HG02852 (cell line): Measurements from ENCODE around the gene TBCD.
"Not testable (repeated sequence)": the region's sequence is repeated elsewhere in the genome, so short reads cannot be mapped to it uniquely, and the experiment has no call there.

Source experiments
- ATAC-seq: cut with Tn5 transposase; IDR thresholded peaks from one replicate; pipeline ENCODE4 v1.9.1; 2021; ENCODE audit warnings: mild to moderate bottlenecking, moderate library complexity; ENCODE audit not compliant: unreplicated experiment

The TBCD gene

GRCh38 chr17:82729479-82730260, 22.2 kb upstream of the TBCD start:
- no peak for ATAC-seq

- ATAC-seq, result no peak
Observed at GRCh38 chr17:82732118-82732743, 19.6 kb upstream of the TBCD start.

- no peak for ATAC-seq
Observed at GRCh38 chr17:82734987-82735866, 16.6 kb upstream of the TBCD start, which contains the start of gene FN3K. FN3K (plus strand) TSS chr17:82735615; CDS start chr17:82735637, 22 bp downstream.

GRCh38 chr17:82736511-82737185, 15.2 kb upstream of the TBCD start:
- no peak for ATAC-seq

- no peak for ATAC-seq
Observed at GRCh38 chr17:82737967-82738877, 13.6 kb upstream of the TBCD start.

GRCh38 chr17:82740906-82741759, 10.7 kb upstream of the TBCD start:
- no peak for ATAC-seq

- ATAC-seq, result no peak
Observed at GRCh38 chr17:82743344-82744219, 8.3 kb upstream of the TBCD start.

- not testable (repeated sequence) for ATAC-seq
Observed at GRCh38 chr17:82744736-82745135, 7.1 kb upstream of the TBCD start.

- no peak for ATAC-seq
Observed at GRCh38 chr17:82745524-82745923, 6.3 kb upstream of the TBCD start.

GRCh38 chr17:82748756-82749155, 3.1 kb upstream of the TBCD start:
- ATAC-seq, result no peak

- ATAC-seq, result no peak
Observed at GRCh38 chr17:82750241-82750908, 1.5 kb upstream of the TBCD start.

- ATAC-seq, result no peak
Observed at GRCh38 chr17:82751171-82751570, 694 bp upstream of the TBCD start.

- ATAC-seq, result peak; percentile 26
Observed at GRCh38 chr17:82752371-82753200, 721 bp downstream of the TBCD start.

GRCh38 chr17:82753201-82753464, 1.3 kb downstream of the TBCD start:
- ATAC-seq, result no peak

GRCh38 chr17:82754297-82755208, 2.7 kb downstream of the TBCD start:
- no peak for ATAC-seq

- no peak for ATAC-seq
Observed at GRCh38 chr17:82756166-82756565, 4.3 kb downstream of the TBCD start.
